ENCODE results near the gene SESN1.
A peak's percentile ranks its signal among the peaks of the same experiment; 100 is the strongest.
"Not testable (repeated sequence)": the region's sequence is repeated elsewhere in the genome, so short reads cannot be mapped to it uniquely, and the experiment has no call there.

SESN1 gene

DNA sequence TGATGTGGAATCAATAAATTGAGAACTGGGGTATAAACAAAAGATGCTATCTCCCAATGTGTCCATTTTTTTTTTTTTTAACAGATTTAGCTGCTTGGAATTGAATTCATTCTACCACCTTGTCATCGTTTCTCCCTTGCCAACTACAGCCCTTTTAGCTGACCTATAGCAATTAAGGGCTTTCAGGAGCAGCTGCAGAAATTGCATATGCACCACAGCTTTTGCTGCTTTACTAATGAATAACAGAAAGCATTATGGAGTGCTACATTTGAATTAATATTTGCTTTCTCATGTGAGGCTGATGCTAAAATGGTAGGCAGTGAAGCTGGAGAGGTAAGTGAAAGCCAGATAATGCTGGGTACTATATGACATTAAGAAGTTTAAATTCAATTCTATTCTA is 5.7 kb downstream of the SESN1 start:
- peaks cover 13% of the 10 kb centered on the region; the same call in 1 of the 2 replicates for H3K4me1 ChIP-seq
- in situ Hi-C loops (cut with MboI; ENCODE audit: low sequenced_read_pairs) = no loop called here
- DNase-seq (ENCODE audit: low spot score in 2 of 2) = no peak
- no peaks in the 10 kb centered on the region for H3K36me3 ChIP-seq (replicated peaks)
- H3K4me3 ChIP-seq = no peak overlapping the region
- no peaks in the 10 kb centered on the region for H3K27me3 ChIP-seq (ENCODE audit: low read depth)
- no peaks in the 10 kb centered on the region for H3K9me3 ChIP-seq

DNA sequence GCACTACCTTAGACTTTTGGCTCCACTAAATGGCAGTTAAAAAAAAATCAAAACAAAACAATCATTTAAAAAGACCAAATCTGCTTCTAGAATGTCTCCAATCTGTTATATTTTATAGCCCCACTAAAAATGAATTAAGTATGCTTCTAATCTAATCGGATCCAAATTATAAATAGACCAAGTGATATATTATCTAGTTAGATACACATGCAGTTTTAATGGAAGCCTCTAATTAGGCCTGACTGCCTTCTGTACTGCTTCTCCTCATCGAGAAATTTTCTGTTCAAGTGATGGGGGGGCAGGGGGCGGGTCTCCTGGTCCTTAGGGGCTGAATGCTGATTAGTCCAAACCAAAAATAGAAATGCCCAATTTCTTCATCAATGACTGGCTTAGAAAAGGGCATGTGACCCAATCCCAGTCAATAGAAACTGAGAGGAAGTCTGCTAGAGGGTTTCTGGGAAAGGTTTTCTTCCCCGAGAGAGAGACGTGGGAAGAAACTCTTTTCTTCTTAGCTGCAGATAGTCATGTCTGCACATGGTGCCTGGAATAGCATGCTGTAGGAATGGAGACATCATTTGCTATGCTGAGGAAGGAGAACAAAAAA is 6.9 kb downstream of the SESN1 start:
- Histone ChIP-seq H3K36me3 (replicated peaks) (no peaks in the 10 kb centered on the region), H3K9me3 (no peaks in the 10 kb centered on the region), H3K27me3 (ENCODE audit: low read depth) (no peaks in the 10 kb centered on the region), H3K4me1 (peaks cover 13% of the 10 kb centered on the region; the same call in 1 of the 2 replicates), H3K4me3 (no peak overlapping the region)
- no peak for DNase-seq (ENCODE audit: low spot score in 2 of 2)
- in situ Hi-C loops (cut with MboI; ENCODE audit: low sequenced_read_pairs) = no loop called here

DNA sequence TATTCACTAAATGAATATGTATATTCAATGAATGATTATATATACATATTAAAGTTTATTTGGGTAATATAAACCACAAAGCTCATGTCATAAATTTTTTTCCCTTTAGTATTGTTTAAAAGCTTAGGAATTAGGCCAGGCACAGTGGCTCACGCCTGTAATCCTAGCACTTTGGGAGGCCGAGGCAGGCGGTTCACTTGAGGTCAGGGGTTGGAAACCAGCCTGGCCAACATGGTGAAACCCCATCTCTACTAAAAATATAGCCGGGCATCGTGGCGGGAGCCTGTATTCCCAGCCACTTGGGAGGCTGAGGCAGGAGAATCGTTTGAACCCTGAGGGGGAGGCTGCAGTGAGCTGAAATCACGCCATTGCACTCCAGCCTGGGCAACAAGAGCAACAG is 10.5 kb downstream of the SESN1 start:
- H3K27me3 ChIP-seq (ENCODE audit: low read depth); H3K36me3 ChIP-seq (replicated peaks); DNase-seq (ENCODE audit: low spot score in 2 of 2); H3K4me3 ChIP-seq; H3K9me3 ChIP-seq; in situ Hi-C loops (cut with MboI; ENCODE audit: low sequenced_read_pairs): not testable (repeated sequence)
- H3K4me1 ChIP-seq = peaks cover 12% of the 10 kb centered on the region

DNA sequence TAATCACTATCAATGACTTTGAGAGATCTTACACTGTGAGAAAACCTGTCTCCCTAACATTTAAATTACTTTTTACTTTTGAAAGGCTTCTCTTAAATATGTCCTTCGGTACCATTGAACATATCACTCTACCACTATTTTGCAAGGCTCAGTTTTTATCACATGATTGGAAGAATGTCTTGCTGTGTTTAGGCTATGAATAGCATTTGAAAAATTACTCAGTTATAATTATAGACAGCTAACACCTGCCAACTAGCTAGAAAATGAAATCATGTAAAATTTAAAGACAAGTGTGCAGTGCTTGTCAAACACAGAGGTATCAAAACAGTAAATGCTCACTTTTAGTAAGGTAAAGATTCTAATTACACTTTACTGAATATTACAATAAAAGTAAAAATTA is 11.0 kb downstream of the SESN1 start:
- DNase-seq (ENCODE audit: low spot score in 2 of 2) = no peak
- no peaks in the 10 kb centered on the region for H3K9me3 ChIP-seq
- in situ Hi-C loops (cut with MboI; ENCODE audit: low sequenced_read_pairs) = no loop called here
- H3K36me3 ChIP-seq (replicated peaks) = no peaks in the 10 kb centered on the region
- H3K4me3 ChIP-seq = no peak overlapping the region
- H3K4me1 ChIP-seq = peaks cover 13% of the 10 kb centered on the region
- no peaks in the 10 kb centered on the region for H3K27me3 ChIP-seq (ENCODE audit: low read depth)

DNA sequence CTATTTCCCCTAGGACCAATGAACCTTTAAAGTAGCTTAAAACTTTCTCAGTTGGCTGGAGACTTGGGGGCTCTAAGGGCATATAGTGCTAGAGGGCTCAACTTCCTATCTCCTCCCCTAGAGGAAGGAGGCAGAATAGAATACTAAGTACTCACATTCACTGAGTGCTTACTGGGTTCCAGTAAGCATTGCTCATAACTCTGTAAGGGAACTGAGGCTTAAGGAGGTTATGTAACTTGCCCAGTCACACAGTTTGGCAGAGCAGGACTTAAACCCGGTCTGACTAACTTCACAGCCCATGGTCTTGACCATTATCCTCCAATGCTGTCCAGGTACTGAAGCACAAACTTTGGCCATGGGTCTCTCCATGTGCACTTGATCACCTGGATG is 12.5 kb downstream of the SESN1 start:
- in situ Hi-C loops (cut with MboI; ENCODE audit: low sequenced_read_pairs) = no loop called here
- Histone ChIP-seq H3K36me3 (replicated peaks) (no peaks in the 10 kb centered on the region), H3K9me3 (no peaks in the 10 kb centered on the region), H3K4me1 (peaks cover 13% of the 10 kb centered on the region), H3K4me3 (no peak overlapping the region), H3K27me3 (ENCODE audit: low read depth) (no peaks in the 10 kb centered on the region)
- DNase-seq (ENCODE audit: low spot score in 2 of 2) = no peak

DNA sequence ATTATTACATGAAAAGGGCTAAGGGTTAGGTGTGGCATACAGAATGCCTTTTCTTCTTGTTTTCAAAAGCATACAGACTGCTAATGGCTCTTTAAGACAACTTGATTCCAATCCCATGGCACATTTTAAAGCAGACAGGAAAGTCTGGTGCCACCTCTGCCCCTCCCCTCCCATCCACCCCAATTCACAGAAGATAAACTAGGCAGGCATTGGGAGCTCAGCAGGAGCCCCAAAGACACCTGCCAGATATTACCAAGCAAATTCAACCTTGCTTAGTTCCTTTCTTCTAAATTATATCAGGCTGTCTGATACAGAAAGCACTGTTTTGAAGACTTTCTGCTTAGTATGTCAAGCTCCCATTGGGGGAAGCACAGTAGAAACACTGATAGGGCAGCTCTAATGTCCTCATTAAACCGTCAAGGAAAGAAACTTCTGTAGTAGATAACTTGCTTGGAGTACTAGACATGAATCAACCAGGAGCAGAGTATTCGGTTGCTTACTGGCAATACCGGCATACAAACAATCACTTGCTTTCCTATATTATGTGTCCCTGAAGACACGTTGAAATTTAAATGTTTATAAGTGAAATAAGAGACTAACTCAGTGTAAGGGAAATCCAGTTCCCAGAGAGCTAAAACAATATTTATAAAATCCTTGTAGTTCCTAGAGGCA is 13.0 kb downstream of the SESN1 start:
- in situ Hi-C loops (cut with MboI; ENCODE audit: low sequenced_read_pairs) = no loop called here
- DNase-seq (ENCODE audit: low spot score in 2 of 2) = no peak
- Histone ChIP-seq H3K9me3 (no peaks in the 10 kb centered on the region), H3K4me1 (peaks cover 13% of the 10 kb centered on the region), H3K4me3 (no peak overlapping the region), H3K36me3 (replicated peaks) (no peaks in the 10 kb centered on the region), H3K27me3 (ENCODE audit: low read depth) (no peaks in the 10 kb centered on the region)

DNA sequence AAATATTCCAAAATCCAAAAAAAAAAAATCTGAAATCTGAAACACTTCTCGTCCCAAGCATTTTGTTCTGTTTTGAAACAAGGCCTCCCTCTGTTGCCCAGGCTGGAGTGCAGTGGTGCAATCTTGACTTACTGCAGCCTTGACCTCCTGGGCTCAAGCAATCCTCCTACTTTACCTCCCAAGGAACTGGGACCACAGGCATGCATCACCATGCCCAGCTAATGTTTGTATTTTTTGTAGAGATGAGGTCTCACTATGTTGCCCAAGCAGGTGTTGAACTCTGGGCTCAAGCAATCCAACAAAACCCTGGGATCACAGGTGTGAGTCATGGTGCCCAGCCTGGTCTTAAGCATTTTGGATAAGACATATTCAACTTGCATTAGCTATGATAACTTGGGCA is 13.6 kb downstream of the SESN1 start:
- peaks cover 13% of the 10 kb centered on the region for H3K4me1 ChIP-seq
- no peak overlapping the region for H3K4me3 ChIP-seq
- no peak for DNase-seq (ENCODE audit: low spot score in 2 of 2)
- H3K36me3 ChIP-seq (replicated peaks) = no peaks in the 10 kb centered on the region
- in situ Hi-C loops (cut with MboI; ENCODE audit: low sequenced_read_pairs) = no loop called here
- H3K27me3 ChIP-seq (ENCODE audit: low read depth) = no peaks in the 10 kb centered on the region
- no peaks in the 10 kb centered on the region for H3K9me3 ChIP-seq

DNA sequence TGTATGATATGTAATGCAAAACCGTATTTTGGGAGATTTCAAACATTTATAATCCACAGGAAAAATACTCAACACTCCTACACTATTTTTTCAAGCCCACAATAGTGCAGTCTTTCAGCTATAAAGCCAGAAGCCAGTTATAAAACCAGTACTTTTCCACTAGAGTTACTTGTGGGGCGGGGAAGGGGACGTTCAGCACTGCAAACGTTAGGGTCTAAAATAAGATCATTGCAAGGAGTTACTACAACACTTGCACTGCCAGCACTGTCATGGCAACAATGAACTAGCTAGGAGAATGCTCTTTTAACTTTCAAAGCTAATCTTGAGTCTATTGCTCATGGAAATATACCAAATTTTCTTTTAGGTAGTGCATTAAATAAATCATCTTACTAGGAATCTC is 14.7 kb downstream of the SESN1 start:
- peak; percentile 34 to 41 for DNase-seq (ENCODE audit: low spot score in 2 of 2)
- Histone ChIP-seq H3K9me3 (no peaks in the 10 kb centered on the region), H3K36me3 (replicated peaks) (no peaks in the 10 kb centered on the region), H3K27me3 (ENCODE audit: low read depth) (no peaks in the 10 kb centered on the region), H3K4me1 (peaks cover 13% of the 10 kb centered on the region), H3K4me3 (no peak overlapping the region)
- in situ Hi-C loops (cut with MboI; ENCODE audit: low sequenced_read_pairs) = no loop called here

DNA sequence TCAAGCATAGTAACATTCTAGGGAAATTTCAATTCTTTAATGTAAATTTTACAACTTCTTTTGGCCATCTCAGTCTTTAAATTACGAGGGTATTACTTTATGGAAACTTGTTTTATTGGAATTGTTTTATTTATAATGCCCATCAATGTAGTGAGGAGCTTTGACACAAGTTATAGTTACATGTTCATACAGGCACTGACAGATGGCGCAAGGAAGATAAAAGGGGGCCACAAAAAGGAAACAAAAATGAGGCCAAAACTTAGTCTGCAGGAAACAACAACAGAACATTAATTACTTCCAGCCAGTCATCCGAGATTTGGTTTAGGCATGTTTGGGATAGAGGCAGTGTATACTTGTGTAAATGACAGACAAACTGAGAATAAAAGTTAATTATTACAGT is 18.3 kb downstream of the SESN1 start:
- no peaks in the 10 kb centered on the region for H3K36me3 ChIP-seq (replicated peaks)
- DNase-seq (ENCODE audit: low spot score in 2 of 2) = no peak
- peaks cover 15% of the 10 kb centered on the region for H3K4me1 ChIP-seq
- H3K4me3 ChIP-seq = no peak overlapping the region
- H3K27me3 ChIP-seq (ENCODE audit: low read depth) = no peaks in the 10 kb centered on the region
- H3K9me3 ChIP-seq = no peaks in the 10 kb centered on the region
- in situ Hi-C loops (cut with MboI; ENCODE audit: low sequenced_read_pairs) = no loop called here

DNA sequence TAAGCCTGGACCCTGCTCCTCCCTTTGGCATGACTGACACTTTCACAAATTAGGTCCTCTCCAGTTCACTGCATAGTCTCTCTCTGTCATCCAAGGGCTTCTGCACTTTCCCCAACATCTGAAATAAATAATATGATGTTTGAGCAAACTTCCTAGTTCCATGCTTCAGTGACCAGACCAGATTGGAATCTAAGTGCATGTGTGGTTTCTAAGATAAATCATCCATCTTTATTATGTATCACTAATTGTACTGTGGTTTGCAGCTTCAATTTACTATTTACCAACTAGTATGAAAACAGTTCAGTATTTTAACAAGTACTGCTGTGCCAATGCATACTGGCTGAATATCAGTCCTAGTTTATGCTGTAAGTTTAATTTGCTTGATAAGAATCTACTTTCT is 18.7 kb downstream of the SESN1 start:
- no peaks in the 10 kb centered on the region for H3K9me3 ChIP-seq
- no peak overlapping the region for H3K4me3 ChIP-seq
- H3K4me1 ChIP-seq = peaks cover 15% of the 10 kb centered on the region
- in situ Hi-C loops (cut with MboI; ENCODE audit: low sequenced_read_pairs) = no loop called here
- no peak for DNase-seq (ENCODE audit: low spot score in 2 of 2)
- H3K27me3 ChIP-seq (ENCODE audit: low read depth) = no peaks in the 10 kb centered on the region
- no peaks in the 10 kb centered on the region for H3K36me3 ChIP-seq (replicated peaks)

DNA sequence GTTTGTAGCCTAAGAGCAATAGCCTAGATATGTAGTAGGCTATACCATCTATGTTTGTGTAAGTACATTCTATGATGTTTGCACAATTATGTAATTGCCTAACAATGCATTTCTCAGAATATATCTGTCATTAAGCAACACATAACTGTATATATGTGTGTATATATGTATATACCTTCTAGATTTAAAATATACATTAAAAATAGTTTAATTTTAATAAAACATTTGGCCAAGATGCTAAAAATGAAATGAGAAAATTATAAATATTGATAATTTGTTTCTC is 20.6 kb downstream of the SESN1 start:
- no peak overlapping the region for H3K4me3 ChIP-seq
- no peaks in the 10 kb centered on the region for H3K9me3 ChIP-seq
- in situ Hi-C loops (cut with MboI; ENCODE audit: low sequenced_read_pairs) = loop anchor here (25.0 kb wide), 1 partner anchor 962 kb away; no protein-coding TSS in a partner anchor
- H3K36me3 ChIP-seq (replicated peaks) = no peaks in the 10 kb centered on the region
- DNase-seq (ENCODE audit: low spot score in 2 of 2) = no peak
- H3K27me3 ChIP-seq (ENCODE audit: low read depth) = no peaks in the 10 kb centered on the region
- peaks cover 2% of the 10 kb centered on the region; the same call in 1 of the 2 replicates for H3K4me1 ChIP-seq

DNA sequence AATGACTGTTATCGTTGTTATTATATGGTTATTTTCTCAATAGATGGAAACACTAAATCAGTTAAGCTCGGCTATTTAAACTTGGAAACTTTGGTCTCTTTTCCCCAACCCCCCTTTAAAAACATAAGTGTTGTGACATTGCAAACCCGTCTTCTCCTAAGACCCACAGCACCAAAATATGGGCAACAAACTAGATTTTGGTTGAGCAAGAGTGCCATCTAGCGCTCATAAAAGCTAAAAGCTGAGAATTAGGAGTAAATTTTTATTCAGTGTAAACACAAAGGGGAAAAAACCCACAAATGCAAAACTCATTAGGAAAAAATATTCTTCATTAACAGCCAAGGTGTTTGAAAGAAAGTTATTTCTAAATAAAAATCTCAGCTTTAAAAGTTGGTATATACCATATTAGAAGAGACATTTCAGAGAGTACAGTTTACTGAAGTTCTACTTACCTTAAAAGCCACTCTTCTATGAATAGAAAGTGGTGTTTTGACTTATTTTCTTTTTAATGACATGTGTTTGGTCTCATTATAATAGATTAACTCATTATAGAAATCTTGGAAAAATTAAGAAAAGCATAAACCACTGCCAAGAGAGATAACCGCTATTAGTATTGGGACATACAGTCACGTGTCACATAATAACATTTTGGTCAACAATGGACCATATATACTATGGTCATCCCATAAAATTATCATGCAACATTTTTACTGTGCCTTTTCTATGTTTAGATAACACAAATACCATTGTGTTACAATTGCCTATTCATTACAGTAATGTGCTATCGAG is 21.1 kb downstream of the SESN1 start:
- Histone ChIP-seq H3K36me3 (replicated peaks) (no peaks in the 10 kb centered on the region), H3K27me3 (ENCODE audit: low read depth) (no peaks in the 10 kb centered on the region), H3K4me3 (no peak overlapping the region), H3K4me1 (peaks cover 3% of the 10 kb centered on the region), H3K9me3 (no peaks in the 10 kb centered on the region)
- in situ Hi-C loops (cut with MboI; ENCODE audit: low sequenced_read_pairs) = loop anchor here (25.0 kb wide), 1 partner anchor 961 kb away; no protein-coding TSS in a partner anchor
- DNase-seq (ENCODE audit: low spot score in 2 of 2) = peak; percentile 60 to 63

DNA sequence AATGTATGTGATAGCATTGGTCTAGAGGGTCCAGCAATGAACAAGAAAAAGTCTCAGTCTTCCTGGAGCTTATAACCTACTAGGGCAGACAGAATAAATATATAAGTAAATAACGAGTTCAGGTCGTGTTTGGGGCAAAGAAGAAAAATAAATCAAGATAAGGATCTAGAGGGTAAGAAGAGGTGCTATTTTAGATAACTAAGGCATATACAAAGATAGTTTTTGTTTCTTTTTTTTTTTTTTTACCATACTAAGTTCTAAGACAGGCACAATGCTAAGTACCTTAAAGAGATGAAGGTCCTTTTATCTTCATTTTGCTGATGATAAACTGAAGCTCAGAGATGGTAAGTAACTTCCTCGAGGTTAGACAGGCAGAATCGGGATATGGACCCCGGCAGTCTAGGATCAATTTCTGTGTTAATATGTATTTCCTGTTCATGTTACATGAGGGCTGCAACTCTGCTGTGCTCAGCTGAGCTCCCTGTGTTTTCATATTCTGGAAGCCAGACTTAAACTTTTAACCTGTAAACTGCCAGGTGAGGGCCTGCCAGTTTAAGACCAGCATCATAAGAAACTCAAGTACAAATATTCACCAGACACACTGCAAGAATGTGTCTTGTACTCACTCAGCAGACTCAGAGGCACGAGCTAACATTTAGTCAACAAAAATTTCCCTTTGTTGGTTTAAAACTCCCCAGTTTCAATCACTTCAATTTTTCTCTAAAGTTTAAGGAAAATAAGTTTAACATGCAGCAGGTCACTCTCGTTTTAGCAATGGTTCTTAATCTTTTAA is 23.3 kb downstream of the SESN1 start:
- no peak overlapping the region for H3K4me3 ChIP-seq
- H3K4me1 ChIP-seq = peaks cover 14% of the 10 kb centered on the region
- no peaks in the 10 kb centered on the region for H3K27me3 ChIP-seq (ENCODE audit: low read depth)
- in situ Hi-C loops (cut with MboI; ENCODE audit: low sequenced_read_pairs) = loop anchor here (25.0 kb wide), 1 partner anchor 959 kb away; no protein-coding TSS in a partner anchor
- DNase-seq (ENCODE audit: low spot score in 2 of 2) = no peak
- H3K9me3 ChIP-seq = no peaks in the 10 kb centered on the region
- H3K36me3 ChIP-seq (replicated peaks) = no peaks in the 10 kb centered on the region
